GM23338 (cell line): Measurements from ENCODE around the gene CCDC144A. TPM values are rescaled to one million over a fixed set of nuclear protein-coding genes. Genes with fewer than 3 reads are reported as not detected.
"Not testable (repeated sequence)": the region's sequence is repeated elsewhere in the genome, so short reads cannot be mapped to it uniquely, and the experiment has no call there.

Experiments
- ATAC-seq: fragments of 200-7000 bp; cut with Tn5 transposase; 3 replicates; pipeline ENCODE4 v1.9.1; 2020
- DNase-seq: peaks from one replicate; pipeline ENCODE4 v3.0.0-alpha.2; 2015; ENCODE audit warnings: low spot score
- H2AFZ ChIP-seq: fragments of 200-600 bp; sonication (generic); 2 replicates; pipeline ENCODE4 v1.8.0; 2016; ENCODE audit warnings: antibody characterized with exemption, mild to moderate bottlenecking, moderate library complexity
- H3F3A ChIP-seq: fragments of 200-600 bp; sonication (generic); replicated peaks from 2 replicates; pipeline ENCODE4 v1.8.0; 2017; ENCODE audit warnings: antibody characterized with exemption, mixed run types, low read depth
- H3K27ac ChIP-seq: fragments of 200-600 bp; sonication (generic); 2 replicates; pipeline ENCODE4 v1.6.1; 2016; ENCODE audit warnings: low read depth
- H3K27me3 ChIP-seq: fragments of 200-600 bp; sonication (generic); 2 replicates; pipeline ENCODE4 v1.8.0; 2016; ENCODE audit warnings: mild to moderate bottlenecking, mixed run types, moderate library complexity; ENCODE audit not compliant: insufficient read depth
- H3K36me3 ChIP-seq: fragments of 200-600 bp; sonication (generic); 2 replicates; pipeline ENCODE4 v1.8.0; 2016; ENCODE audit warnings: mild to moderate bottlenecking; ENCODE audit not compliant: insufficient read depth
- H3K4me1 ChIP-seq: fragments of 200-600 bp; sonication (generic); 2 replicates; pipeline ENCODE4 v1.8.0; 2016; ENCODE audit warnings: mild to moderate bottlenecking, moderate library complexity; ENCODE audit not compliant: insufficient read depth
- H3K4me2 ChIP-seq: fragments of 200-600 bp; sonication (generic); 2 replicates; pipeline ENCODE4 v1.7.1; 2017; ENCODE audit warnings: mixed run types
- H3K4me3 ChIP-seq: fragments of 200-600 bp; sonication (generic); 2 replicates; pipeline ENCODE4 v1.6.1; 2016; ENCODE audit warnings: mixed run types
- H3K79me2 ChIP-seq: fragments of 200-600 bp; sonication (generic); replicated peaks from 2 replicates; pipeline ENCODE4 v1.8.0; 2017; ENCODE audit warnings: mild to moderate bottlenecking; ENCODE audit not compliant: insufficient read depth
- H3K9me2 ChIP-seq: fragments of 200-600 bp; sonication (generic); 2 replicates; pipeline ENCODE4 v1.8.0; 2017; ENCODE audit not compliant: insufficient read depth
- H4K20me1 ChIP-seq: fragments of 200-600 bp; sonication (generic); replicated peaks from 2 replicates; pipeline ENCODE4 v1.8.0; 2017; ENCODE audit warnings: mild to moderate bottlenecking; ENCODE audit not compliant: insufficient read depth
- H3K27ac Mint-ChIP-seq: 2 replicates; pipeline ENCODE4 v1.8.0; 2020; ENCODE audit warnings: inconsistent platforms, mild to moderate bottlenecking, moderate library complexity, mixed read lengths
- H3K27me3 Mint-ChIP-seq: 3 replicates; pipeline ENCODE4 v1.8.0; 2022; ENCODE audit warnings: low read depth, mild to moderate bottlenecking, moderate library complexity, mixed read lengths, inconsistent platforms; ENCODE audit not compliant: insufficient read depth, poor library complexity
- H3K36me3 Mint-ChIP-seq: 3 replicates; pipeline ENCODE4 v1.8.0; 2021; ENCODE audit warnings: low read depth, mild to moderate bottlenecking, inconsistent platforms, moderate library complexity, mixed read lengths
- H3K4me1 Mint-ChIP-seq: 3 replicates; pipeline ENCODE4 v1.8.0; 2020; ENCODE audit warnings: mild to moderate bottlenecking, inconsistent platforms, mixed read lengths
- H3K4me3 Mint-ChIP-seq: 3 replicates; pipeline ENCODE4 v1.8.0; 2021; ENCODE audit warnings: moderate library complexity, mild to moderate bottlenecking, inconsistent platforms, mixed read lengths
- H3K9me3 Mint-ChIP-seq: 3 replicates; pipeline ENCODE4 v1.8.0; 2020; ENCODE audit warnings: moderate library complexity, mild to moderate bottlenecking, inconsistent platforms, mixed read lengths
- polyA plus RNA-seq: library from polyadenylated mRNA; unstranded; fragments of >200 nt; fragmentation: Nextera tagmentation; extraction: Ambion mirVana; gene quantifications from 2 replicates; pipeline ENCODE4 v1.2.1, GENCODE V29; 2016
- total RNA-seq: library from RNA; depleted of rRNA; stranded (reverse); fragments of >200 nt; shearing (Covaris generic); gene quantifications from 2 replicates; pipeline ENCODE4 v1.2.3, GENCODE V29; 2014

CCDC144A gene
- total and polyA plus RNA-seq, 2 experiments from 2014 or later: 4.2 to 13.9 TPM

DNA sequence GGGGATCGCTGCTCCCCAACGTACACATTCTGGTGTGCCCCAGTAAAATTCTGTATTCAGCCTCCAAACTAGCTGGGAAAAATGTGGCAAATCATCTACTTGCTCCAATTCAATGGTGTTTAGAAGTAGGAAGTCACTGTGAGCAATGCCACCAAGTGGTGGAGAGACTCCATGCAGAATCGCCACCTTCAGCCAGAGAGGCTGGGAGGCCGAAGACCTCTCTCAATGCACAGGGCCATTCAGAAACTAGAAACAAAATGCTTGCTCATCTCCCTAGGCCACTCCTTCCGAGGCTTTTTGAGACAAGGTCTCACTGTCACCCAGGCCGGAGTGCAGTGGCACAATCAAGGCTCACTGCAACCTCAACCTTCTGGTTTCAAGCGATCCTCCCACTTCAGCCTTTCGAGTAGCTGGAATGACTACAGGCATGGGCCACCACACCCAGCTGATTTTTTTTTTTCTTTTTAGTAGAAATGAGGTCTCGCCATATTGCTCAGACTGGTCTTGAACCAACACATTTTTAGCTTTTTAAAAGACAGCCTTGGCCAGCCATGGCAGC lies 100.4 kb downstream of the CCDC144A start:
- not testable (repeated sequence) for H3K27ac ChIP-seq, H3K27ac Mint-ChIP-seq, DNase-seq, H3K4me1 ChIP-seq, H3K4me1 Mint-ChIP-seq, H3K9me2 ChIP-seq, H3K4me2 ChIP-seq, H3K27me3 Mint-ChIP-seq, H3K36me3 Mint-ChIP-seq, H3F3A ChIP-seq, H4K20me1 ChIP-seq, H3K27me3 ChIP-seq, H3K36me3 ChIP-seq, H3K4me3 Mint-ChIP-seq, H3K79me2 ChIP-seq, H2AFZ ChIP-seq, H3K4me3 ChIP-seq, H3K9me3 Mint-ChIP-seq
- ATAC-seq: peak; percentile 74

GRCh38 chr17:16794215-16794614 lies 104.2 kb downstream of the CCDC144A start:
- H3F3A ChIP-seq, H4K20me1 ChIP-seq, H2AFZ ChIP-seq, H3K4me1 ChIP-seq, ATAC-seq, H3K27ac Mint-ChIP-seq, H3K4me3 ChIP-seq, H3K36me3 Mint-ChIP-seq, H3K9me3 Mint-ChIP-seq, H3K4me1 Mint-ChIP-seq, H3K36me3 ChIP-seq, H3K9me2 ChIP-seq, H3K79me2 ChIP-seq, H3K27me3 ChIP-seq, DNase-seq, H3K27me3 Mint-ChIP-seq, H3K4me2 ChIP-seq, H3K27ac ChIP-seq, H3K4me3 Mint-ChIP-seq: not testable (repeated sequence)

DNA sequence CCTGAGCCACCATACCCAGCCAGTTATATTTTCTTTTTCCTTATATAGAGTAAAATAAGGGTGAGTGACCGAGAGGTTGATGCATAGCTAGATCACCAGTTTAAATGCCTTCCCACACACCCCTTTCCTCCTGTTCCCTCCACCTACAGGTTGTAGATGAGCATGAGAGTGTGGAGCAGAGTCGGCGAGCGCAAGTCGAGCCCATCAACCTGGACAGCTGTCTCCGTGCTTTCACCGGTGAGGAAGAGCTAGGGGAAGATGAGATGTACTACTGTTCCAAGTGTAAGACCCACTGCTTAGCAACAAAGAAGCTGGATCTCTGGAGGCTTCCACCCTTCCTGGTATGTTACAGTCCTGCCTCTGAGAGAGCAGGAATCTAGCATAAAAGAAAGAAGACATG lies 105.9 kb downstream of the CCDC144A start:
- H3K4me3 Mint-ChIP-seq, H3F3A ChIP-seq, H3K36me3 ChIP-seq, H3K9me2 ChIP-seq, H3K4me1 ChIP-seq, H3K27me3 Mint-ChIP-seq, H3K4me2 ChIP-seq, H3K4me1 Mint-ChIP-seq, H3K27ac Mint-ChIP-seq, H3K36me3 Mint-ChIP-seq, H2AFZ ChIP-seq, DNase-seq, ATAC-seq, H3K27ac ChIP-seq, H3K9me3 Mint-ChIP-seq, H3K79me2 ChIP-seq, H3K4me3 ChIP-seq, H3K27me3 ChIP-seq, H4K20me1 ChIP-seq: not testable (repeated sequence)

- not testable (repeated sequence) for H3K36me3 ChIP-seq, H3K4me3 ChIP-seq, H2AFZ ChIP-seq, H3K27ac ChIP-seq, H3K27me3 Mint-ChIP-seq, DNase-seq, H3K4me1 Mint-ChIP-seq, H4K20me1 ChIP-seq, H3F3A ChIP-seq, H3K9me2 ChIP-seq, H3K4me1 ChIP-seq, H3K27me3 ChIP-seq, H3K4me2 ChIP-seq, H3K9me3 Mint-ChIP-seq, H3K79me2 ChIP-seq, H3K27ac Mint-ChIP-seq, H3K4me3 Mint-ChIP-seq, H3K36me3 Mint-ChIP-seq
- peak; percentile 56 for ATAC-seq
These were observed 114.8 kb downstream of the CCDC144A start for GRCh38 chr17:16804851-16805250.

GRCh38 chr17:16806599-16806998 lies 116.6 kb downstream of the CCDC144A start:
- not testable (repeated sequence) for H3K9me2 ChIP-seq, H3K9me3 Mint-ChIP-seq, H3F3A ChIP-seq, H3K27me3 Mint-ChIP-seq, H3K4me2 ChIP-seq, H4K20me1 ChIP-seq, H3K36me3 ChIP-seq, H3K4me3 ChIP-seq, H3K36me3 Mint-ChIP-seq, H3K4me3 Mint-ChIP-seq, DNase-seq, H3K4me1 ChIP-seq, H3K4me1 Mint-ChIP-seq, H3K79me2 ChIP-seq, H2AFZ ChIP-seq, H3K27me3 ChIP-seq, H3K27ac Mint-ChIP-seq, ATAC-seq, H3K27ac ChIP-seq

GRCh38 chr17:16807620-16808019 lies 117.6 kb downstream of the CCDC144A start:
- not testable (repeated sequence) for H3K9me2 ChIP-seq, H3K4me3 Mint-ChIP-seq, H3K4me1 Mint-ChIP-seq, H3K36me3 Mint-ChIP-seq, H3K36me3 ChIP-seq, H3K27me3 ChIP-seq, H3K4me1 ChIP-seq, H3K4me3 ChIP-seq, H2AFZ ChIP-seq, H3K4me2 ChIP-seq, H3K9me3 Mint-ChIP-seq, H3K27ac Mint-ChIP-seq, ATAC-seq, H3K27ac ChIP-seq, H3F3A ChIP-seq, H3K27me3 Mint-ChIP-seq, H3K79me2 ChIP-seq, DNase-seq, H4K20me1 ChIP-seq

- not testable (repeated sequence) for H3K4me1 Mint-ChIP-seq, H3K27ac Mint-ChIP-seq, H3F3A ChIP-seq, H3K27ac ChIP-seq, H3K36me3 ChIP-seq, H3K9me2 ChIP-seq, H2AFZ ChIP-seq, H3K9me3 Mint-ChIP-seq, H3K27me3 Mint-ChIP-seq, H3K79me2 ChIP-seq, ATAC-seq, H3K36me3 Mint-ChIP-seq, H4K20me1 ChIP-seq, H3K4me3 Mint-ChIP-seq, H3K4me2 ChIP-seq, H3K4me3 ChIP-seq, H3K27me3 ChIP-seq, DNase-seq, H3K4me1 ChIP-seq
These were observed 120.2 kb downstream of the CCDC144A start for GRCh38 chr17:16810236-16810635.
